ENCODE results near the gene EFNB1.
"Not testable (repeated sequence)": the region's sequence is repeated elsewhere in the genome, so short reads cannot be mapped to it uniquely, and the experiment has no call there.

EFNB1 gene

DNA sequence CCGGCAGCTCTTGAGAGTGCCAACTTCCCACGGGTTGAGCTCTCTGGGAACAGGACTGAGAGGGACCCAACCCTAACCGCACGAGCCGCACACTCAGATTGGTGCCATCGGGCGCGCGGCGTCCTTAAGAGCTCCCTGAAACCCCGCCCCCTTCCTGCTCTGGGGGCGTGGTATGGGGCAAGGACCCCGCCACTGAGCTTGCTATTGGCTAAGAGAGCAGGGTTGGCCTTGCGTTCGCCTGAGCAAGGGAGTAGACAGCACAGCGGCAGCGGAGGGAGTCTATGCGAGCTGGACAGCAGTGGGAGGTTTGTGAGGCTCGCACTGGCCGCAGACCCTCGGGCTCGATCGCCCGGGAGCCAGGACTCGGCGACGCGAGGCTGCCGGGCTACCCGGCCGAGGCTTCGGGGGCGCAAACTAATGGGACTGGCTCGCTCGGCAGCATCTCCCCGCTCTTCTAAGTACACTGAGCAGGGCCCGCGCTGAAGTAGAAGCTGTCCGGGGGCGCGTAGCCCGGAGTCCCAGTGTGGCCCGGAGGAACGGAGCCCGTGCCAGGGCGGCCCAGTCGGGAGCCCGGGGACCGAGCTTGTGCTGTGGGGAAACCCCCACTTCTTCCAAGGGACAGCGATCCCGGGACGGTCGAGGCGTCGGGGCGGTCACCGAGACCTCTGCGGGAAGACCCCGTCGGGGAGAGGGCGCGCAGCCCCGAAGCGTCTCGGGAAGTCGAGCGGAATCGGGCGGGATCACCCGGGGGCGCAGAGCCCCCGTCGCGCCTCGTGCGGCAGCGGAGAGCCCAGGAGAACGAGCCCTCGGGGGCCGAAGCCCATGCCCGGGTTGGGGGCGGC lies at the start of gene EFNB1:
Gene EFNB1 (plus strand): TSS at position 282 of the 842 bp plus-strand sequence. CDS start 756 bp downstream, outside the sequence.
- peak; percentile 92 for DNase-seq

DNA sequence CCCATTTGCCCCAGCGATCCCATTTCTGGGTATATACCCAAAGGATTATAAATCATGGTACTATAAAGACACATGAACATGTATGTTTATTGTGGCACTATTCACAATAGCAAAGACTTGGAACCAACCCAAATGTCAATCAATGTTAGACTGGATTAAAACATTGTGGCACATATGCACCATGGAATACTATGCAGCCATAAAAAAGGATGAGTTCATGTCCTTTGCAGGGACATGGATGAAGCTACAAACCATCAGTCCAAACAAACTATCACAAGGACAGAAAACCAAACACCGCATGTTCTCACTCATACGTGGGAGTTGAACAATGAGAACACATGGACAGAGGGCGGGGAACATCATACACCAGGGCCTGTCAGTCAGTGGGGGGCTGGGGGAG lies 47.5 kb upstream of the EFNB1 start:
- DNase-seq, result not testable (repeated sequence)

DNA sequence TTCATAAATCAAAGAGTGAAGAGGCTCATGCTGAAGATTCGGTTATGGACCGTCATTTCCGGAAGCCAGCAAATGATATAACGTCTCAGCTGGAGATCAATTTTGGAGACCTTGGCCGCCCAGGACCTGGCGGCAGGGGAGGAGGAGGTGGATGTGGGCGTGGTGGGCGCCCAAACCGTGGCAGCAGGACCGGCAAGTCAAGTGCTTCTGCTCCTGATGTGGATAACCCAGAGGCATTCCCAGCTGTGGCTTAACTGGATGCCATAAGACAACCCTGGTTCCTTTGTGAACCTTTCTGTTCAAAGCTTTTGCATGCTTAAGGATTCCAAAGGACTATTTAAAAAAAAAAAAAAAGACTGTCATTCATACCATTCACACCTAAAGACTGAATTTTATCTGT lies 44.0 kb upstream of the EFNB1 start:
- no peak for DNase-seq

DNA sequence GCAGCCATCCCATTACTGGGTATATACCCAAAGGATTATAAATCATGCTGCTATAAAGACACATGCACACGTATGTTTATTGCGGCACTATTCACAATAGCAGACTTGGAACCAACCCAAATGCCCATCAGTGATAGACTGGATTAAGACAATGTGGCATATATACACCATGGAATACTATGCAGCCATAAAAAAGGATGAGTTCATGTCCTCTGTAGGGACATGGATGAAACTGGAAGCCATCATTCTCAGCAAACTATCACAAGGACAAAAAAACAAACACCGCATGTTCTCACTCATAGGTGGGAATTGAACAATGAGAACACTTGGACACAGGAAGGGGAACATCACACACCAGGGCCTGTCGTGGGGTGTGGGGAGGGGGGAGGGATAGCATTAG lies 42.2 kb upstream of the EFNB1 start:
- not testable (repeated sequence) for DNase-seq

DNA sequence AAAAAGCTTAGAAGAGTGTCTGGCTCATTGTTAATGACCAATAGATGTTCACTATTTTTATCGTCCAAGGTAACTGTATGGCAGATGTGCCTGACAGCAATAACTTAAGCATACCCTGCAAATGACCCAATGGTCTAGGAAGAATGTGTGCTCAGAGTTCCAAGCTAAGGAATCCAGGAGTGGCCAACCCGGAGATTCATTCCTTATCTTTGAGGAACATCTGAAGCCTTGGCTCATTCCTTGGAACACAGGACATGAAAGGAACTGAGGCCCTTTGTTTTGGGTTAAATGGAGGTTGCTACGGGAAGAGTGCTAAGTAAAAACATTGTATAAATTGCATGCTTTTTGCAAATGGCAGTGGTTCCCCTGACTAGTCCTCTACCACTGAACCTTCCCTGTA lies 38.9 kb upstream of the EFNB1 start:
- DNase-seq, result no peak

DNA sequence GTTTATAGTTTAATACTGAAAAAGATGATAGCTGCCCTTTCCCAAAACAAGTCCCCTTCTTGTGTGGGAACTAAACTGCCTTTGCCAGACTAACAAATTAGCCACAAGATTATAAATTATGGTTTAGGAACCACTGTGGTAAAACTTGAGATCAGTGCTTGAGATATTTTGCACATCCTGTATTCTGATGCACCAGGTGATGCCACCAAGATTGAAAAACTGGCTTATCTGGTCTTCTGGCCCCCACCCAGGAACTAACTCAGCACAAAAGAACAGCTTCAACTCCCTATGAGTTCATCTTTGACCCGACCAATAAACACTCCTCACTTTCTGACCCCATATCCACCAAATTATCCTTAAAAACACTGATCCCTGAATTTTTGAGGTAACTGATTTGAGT lies 36.7 kb upstream of the EFNB1 start:
- DNase-seq, result no peak

DNA sequence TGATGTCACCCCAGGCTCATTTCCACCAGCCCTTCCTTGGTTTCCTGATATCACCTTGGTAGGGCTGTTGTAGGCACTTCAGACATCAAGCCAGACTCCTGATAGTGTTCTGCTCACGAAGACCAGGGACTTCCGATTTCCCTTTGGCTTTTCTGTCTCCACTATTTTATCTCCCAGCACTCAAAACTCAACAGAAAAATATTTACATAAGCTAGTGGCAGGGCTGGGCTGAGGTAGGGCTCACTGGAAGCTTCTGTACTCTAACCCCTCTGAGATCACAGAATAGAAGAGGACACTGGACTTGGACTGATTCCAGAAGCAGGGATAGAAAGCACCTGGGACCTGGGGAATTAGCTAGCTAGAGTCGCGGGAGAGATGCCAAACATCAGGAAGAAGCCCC lies 34.4 kb upstream of the EFNB1 start:
- DNase-seq, result no peak

DNA sequence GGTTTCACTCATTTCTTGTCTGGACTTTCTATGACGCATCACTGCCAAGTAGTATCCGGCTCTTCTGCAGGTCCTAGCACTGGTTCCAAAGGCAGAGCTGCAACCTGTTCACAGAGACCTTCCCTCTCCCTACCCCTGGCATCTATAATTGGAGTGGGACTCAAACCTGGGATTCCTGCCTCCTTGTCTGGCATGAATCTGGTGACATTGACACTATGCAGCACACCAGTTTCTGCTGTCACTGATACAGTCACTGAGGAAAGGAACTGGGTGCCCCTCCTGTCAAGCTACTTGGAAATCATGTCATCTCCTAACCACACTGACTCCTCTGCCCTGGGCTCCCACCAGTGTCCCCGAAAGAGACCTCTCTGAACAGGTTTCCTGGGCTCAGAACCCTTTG lies 33.1 kb upstream of the EFNB1 start:
- no peak for DNase-seq

DNA sequence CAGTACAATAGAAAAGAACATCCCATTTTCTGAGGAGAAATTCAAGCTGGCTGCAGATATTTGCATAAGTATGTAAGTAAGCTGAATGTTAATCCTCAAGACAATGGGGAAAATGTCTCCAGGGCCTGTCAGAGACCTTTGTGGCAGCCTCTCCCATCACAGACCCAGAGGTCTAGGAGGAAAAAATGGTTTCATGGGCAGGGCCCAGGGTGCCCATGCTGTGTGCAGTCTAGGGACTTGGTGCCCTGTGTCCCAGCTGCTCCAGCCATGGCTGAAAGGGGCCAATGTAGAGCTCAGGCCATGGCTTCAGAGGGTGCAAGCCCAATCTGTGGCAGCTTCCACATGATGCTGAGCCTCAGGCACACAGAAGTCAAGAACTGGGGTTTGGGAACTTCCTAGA lies 30.4 kb upstream of the EFNB1 start:
- DNase-seq, result not testable (repeated sequence)

DNA sequence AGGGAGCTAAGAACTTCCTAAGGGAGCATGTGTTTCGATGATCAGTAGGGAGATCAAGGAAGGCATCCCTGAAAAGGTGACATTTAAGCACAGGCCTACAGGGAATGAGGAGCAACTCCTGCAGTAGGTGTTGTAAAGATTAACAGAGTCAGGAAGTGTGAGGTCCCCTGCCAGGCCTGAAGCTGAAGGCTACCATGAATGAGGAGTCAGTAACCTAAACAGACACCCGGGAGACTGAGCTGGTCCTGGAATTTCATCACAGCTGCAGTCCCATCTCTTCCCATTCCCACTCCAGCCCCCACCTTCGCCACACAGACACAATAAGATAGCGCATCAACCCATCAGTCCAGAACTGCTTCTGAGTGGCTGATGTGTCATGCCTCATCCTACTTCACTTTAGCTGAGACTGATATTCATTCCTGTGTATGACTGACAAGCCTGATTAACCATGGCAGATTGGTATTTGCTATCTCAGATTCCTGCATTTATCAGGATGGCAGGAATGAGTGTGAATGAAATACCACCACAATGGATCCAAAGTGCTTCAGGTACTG lies 27.0 kb upstream of the EFNB1 start:
- no peak for DNase-seq

DNA sequence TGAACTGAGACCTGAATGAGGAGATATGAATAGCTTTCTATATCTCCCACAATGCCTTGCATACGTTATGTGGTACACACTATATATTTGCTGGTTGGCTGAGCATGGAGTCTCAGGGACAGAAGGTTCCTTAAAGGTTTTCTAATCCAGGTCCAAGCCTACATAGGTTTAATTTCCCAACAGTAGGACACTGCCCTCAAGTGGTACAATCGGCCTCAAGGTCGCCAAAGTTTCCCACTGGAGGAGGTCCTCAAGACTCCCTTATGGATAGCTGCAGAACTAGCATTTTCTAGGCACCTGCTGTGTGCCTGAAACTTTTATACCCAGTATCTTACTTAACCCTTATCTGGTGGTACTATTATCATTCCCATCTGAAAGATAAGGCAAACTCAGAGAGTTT lies 21.0 kb upstream of the EFNB1 start:
- peak; percentile 22 for DNase-seq

DNA sequence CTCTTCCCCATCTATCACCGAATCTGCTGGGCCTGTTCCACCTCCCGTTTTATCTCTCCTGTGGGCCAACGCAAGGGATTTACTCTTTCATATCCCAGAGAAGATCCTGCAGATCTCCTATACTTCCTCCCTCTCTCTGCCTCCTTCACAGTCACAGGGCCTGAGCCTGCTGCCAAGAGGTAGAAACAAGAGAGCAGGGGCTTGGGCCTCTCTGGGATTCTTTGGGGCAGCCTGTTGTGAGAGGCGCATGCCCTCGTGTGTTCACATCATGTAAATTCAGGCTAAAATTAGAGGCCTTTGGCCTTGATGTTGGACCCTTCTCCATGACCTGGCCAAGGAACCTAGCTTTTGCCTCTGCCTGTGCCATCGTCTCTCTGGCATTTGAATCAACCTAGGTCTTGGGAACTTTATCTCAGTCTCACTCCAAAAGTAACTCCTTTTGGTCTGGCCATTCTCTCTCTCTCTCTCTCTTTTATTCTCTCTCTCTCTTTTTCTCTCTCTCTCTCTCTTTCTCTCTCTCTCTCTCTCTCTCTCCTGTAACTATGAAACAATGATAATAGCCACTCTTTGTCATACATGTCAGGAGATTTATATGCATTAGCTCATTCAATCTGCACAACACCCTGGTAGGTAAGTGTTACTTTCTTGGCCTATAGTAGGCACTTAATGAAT lies 20.0 kb upstream of the EFNB1 start:
- peak; percentile 16 for DNase-seq

DNA sequence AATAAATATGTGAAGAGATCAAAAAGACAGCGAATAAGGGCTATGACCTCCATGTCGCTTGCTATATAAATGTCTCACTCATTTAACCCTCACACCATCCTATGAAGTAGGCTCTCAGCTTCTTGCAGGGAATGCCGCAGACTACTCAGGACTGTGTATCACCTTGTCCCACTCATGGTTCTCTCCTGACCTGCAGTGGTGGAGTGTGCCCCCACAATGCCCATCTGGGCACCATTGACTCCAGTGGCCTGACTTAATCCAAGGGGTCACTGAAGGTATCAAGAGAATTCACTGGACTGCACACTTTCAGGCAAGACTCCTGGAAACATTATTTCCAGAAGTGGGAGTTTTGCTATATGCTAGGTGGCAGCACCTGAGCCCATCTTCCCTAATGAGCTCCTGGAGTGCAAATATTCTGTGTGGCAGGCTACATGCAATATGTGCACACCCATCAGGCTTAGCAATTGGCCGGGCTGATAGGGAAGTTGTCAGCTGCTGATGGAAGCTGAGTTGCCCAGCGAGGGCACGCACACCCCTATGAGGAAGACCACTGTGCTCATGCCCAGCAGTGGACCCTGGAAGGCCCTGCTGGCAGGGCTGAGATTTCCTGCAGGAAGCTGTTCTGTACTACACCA lies 8.2 kb upstream of the EFNB1 start:
- no peak for DNase-seq

DNA sequence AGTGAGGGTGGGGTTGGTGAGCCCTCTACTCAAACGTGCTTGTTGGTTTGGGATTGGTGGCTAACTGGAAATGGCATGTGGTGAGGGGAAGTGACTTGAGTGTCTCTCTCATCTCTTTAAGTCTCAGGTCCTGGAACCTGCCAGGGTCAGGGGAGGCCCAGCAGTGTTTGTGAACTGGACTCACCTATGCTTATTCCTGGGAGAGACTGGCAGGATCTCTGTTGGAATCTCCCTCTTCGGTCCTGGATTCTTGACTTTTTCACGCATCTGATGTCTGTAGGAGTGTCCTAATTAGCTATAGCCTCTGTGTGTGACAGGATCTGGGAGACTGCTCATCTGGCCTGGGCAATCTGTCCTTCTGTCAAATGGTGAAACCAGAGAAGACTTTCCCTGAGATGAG lies 7.2 kb upstream of the EFNB1 start:
- DNase-seq, result no peak

DNA sequence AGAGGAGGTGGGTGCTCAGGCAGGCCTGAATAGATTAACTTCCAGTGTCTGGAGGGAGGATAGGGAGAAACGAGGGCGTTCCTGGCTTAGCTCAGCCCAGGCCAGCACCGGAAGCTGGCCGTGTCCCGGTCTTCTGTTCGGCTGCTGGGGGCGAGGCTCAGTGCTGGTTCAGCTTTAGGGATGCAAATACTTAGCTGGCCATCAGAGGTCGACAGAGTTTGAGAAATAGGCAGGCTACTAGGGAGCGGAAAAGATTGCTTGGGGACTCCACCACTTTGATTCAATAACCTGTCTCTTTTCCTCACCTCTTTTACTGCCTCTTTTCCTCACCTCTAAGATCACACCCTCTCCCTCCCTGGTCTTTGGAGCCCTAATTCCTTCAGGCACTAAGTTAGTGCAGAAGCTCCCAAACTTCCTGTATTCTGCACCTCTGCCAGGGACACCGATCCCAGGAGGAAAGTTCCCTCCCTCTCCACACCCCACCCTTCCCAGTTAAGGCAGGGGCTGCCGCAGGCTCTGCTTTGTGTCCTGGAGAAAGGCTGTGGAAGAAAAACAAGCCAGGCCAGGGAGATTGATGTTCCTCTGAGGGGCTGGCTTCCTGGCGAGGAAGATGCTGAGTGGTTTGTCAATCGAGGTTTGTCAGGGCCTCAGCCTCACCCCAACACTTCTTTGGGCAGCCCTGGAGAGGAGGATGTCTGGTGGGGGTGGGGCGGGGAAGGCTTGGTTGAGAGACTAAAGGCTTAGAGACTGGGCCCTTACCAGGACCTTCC lies 6.0 kb upstream of the EFNB1 start:
- DNase-seq, result peak; percentile 60

DNA sequence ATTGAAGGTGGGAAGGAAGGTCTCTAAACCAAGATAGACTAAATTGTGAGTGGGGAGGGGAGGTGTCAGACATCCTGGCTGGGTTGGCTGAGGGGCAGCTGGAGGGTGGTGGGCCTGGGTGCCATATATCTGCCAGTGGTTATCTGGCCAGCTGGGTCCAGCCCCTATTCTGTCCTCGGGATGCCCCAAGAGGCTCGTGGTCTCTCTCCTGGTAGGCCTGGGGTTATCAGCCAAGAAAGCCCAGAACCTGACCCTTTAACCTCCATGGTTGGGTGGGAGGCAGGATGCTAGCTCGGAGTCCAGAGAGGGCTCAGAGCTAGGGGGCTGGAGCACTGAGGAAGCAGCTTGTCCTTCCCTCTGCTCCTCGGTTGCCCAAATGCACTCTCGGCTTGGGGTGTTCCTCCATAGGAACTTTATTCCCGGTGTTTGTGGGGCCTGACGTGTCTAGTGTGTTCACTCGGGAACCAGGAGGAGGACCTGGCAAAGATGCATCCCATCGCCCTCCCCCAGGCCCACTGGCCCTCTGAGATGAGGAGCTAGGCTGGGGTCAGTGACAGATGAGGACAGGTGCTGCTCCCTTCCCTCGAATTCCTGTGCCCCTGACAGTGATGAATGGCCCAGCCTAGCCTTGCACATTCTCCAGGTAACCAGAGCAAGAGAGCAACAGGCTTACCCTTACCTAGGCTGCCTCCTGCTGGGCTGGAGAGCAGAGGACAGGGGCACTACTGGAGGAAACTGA lies 5.2 kb upstream of the EFNB1 start:
- DNase-seq, result no peak

DNA sequence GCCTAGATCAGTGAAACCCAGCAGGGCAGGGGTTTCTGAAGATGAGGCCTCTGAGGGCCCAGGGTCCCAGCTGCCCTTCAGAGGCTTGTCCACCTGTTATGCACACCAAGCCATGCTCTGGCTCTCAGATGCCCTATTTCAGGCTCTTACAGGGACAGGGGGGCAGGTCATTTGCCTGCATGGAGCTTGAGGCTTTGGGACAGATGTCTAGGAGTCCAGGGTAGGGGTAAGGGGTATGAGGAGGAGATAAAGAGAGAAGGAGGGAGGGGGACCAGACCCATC lies 4.7 kb upstream of the EFNB1 start:
- no peak for DNase-seq

DNA sequence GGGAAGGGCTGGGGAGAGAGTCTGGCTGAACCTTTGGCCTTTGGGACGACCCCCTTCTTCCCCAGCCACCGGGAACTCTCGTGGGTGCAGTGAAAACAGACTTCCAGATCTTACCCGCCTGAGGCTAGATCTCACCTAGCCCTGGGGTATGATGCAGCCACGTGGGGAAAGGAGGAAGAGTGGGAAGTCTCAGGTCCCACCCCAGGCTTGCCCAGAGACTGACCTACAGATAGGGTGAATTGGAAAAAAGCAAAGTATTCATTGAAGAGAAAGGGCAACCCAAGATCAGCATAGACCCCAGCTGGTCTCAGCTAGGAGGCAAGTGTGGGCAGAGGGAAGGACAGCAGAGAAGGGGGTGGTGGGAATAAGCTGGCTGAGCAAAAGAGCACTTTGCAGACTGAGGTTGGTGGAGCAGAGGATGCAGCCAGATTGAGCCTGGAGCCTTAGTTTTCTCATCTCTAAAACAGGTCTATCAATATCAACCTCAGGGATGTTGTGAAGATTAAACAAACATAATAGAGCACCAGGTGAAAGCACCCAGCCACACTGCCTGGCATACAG lies 4.2 kb upstream of the EFNB1 start:
- no peak for DNase-seq

DNA sequence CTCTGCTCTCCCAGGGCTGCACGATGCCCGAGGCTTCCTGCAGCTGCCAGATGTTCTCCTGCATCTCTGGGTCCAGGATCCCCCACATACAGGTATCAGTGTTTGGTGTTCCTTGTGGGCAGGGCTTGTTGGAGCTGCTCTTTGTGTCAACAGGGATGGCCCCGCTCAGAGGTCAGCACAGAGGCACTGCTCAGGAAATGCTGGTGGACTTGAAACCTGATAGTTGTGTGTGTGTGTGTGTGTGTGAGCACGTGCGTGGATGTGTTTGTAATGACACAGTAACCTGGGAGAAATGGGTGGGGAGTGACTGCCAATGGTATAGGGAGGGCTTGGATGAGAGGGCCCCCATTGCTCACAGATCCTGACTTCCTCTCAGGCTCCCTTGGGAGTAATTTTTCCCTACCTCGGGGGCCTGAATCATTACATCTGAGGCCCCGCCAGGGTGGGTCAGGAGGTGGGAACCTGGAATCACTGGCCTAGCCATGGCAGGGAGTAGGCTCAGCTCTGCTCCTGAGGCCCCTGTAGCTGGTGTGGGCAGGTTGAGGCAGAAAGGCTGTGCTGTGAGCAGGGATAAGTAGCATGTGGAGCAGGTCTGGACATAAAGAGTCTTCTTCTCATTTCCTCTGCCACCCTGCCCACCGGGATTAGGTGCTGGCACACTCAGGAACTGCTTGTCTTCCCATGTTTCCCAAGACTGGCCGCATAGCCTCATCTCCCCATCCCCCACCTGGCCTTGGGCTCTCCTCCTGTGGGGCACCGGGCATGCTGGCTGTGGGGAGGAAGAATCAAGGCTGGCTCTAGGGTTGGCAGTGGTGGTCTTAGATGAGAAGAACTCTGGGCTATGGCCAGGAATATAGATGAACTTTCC lies 2.5 kb upstream of the EFNB1 start:
- no peak for DNase-seq

DNA sequence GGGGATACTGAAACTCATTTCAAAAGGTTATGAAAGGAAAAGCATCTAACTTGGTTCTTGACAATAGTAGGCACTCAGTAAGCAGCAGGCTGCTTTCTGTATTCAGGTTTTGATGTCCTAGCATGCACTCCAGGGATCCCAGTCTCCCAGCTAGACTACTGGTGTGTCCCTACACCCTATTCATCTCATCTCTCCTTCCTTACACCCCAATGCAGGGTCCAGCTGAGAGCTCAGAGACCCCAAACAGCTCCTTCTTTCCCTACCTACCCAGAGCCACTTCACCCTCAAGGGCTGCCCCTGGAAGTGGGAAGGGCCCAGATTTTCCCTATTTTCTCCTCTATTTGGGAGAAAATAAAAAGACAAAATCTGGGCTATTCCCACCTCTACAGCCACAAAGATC lies 1.6 kb upstream of the EFNB1 start:
- DNase-seq, result no peak
